ENCODE data around the gene TSPAN1.
"Not testable (repeated sequence)": the region's sequence is repeated elsewhere in the genome, so short reads cannot be mapped to it uniquely, and the experiment has no call there.

Gene TSPAN1

GRCh38 chr1:46220808-46221207 lies 45.9 kb downstream of the TSPAN1 start:
- DNase-seq: no peak

- DNase-seq: no peak
Observed at GRCh38 chr1:46221749-46222148, 46.9 kb downstream of the TSPAN1 start.

- DNase-seq: not testable (repeated sequence)
Observed at GRCh38 chr1:46223055-46223454, 48.2 kb downstream of the TSPAN1 start.

- no peak for DNase-seq
Observed at GRCh38 chr1:46223472-46223943, 48.6 kb downstream of the TSPAN1 start.

DNA sequence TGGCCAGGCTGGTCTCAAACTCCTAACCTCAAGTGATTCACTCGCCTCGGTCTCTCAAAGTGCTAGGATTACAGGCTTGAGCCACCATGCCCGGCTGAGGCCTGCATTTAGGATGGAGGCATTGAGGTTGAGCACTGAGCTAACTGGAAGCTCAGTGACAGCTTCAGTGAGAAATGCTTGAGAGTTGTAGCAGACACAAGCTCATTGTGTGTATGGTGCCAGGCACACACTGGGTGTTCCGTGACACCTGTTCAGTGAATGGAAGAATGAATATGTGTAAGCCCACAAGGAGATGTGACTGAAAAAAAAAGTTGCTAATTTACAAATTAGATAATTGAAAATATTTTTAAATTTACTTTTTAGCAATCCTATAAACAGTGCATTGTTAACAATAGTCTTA lies 50.1 kb downstream of the TSPAN1 start:
- DNase-seq: no peak

DNA sequence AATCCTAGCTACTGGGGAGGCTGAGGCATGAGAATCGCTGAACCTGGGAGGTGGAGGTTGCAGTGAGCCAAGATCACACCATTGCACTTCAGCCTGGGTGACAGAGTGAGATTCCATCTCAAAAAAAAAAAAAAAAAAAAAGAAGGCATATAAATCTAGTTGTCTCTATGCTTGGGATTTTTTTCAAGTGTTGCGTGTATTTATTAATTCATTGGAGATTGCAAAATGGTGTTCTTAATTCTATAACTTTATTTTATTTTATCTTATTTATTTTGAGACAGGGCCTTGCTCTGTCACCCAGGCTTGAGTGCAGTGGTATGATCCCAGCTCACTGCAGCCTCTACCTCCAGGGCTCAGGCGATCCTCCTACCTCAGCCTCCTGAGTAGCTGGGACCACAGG lies 56.3 kb downstream of the TSPAN1 start:
- DNase-seq: not testable (repeated sequence)

Measured in cortex of kidney (tissue), 1 donor.